MG63 (cell line): ENCODE measurements around the gene DAPK2. TPM values are rescaled to one million over a fixed set of nuclear protein-coding genes. Genes with fewer than 3 reads are reported as not detected.

ENCODE experiments used
- DNase-seq: peaks from one replicate; pipeline ENCODE4 v3.0.0-alpha.2; 2020
- H3K27me3 ChIP-seq: fragments of 250-450 bp; sonication (Bioruptor Pico); 2 replicates; pipeline ENCODE4 v1.5.1; 2020; ENCODE audit warnings: mild to moderate bottlenecking, moderate library complexity
- H3K36me3 ChIP-seq: fragments of 250-450 bp; sonication (Bioruptor Pico); 2 replicates; pipeline ENCODE4 v1.5.1; 2020; ENCODE audit warnings: mild to moderate bottlenecking, moderate library complexity
- H3K4me3 ChIP-seq: fragments of 250-450 bp; sonication (Bioruptor Pico); 2 replicates; pipeline ENCODE4 v1.5.1; 2020; ENCODE audit warnings: mild to moderate bottlenecking, moderate library complexity
- H3K9me3 ChIP-seq: fragments of 250-450 bp; sonication (Bioruptor Pico); 2 replicates; pipeline ENCODE4 v1.5.1; 2020; ENCODE audit warnings: mild to moderate bottlenecking, moderate library complexity
- total RNA-seq: library from RNA; depleted of rRNA; stranded (reverse); fragments of >200 nt; shearing (Covaris generic); gene quantifications from 2 replicates; pipeline ENCODE4 v1.2.3, GENCODE V29; 2014; ENCODE audit warnings: low replicate concordance

The DAPK2 gene
- total RNA-seq, 1 experiment from 2014 or later: 3.5 TPM

GRCh38 chr15:64013179-64014062 is 32.9 kb downstream of the DAPK2 start:
- H3K9me3 ChIP-seq: no peaks in the 10 kb centered on the region
- H3K4me3 ChIP-seq: no peak overlapping the region
- peak; percentile 31 for DNase-seq
- H3K27me3 ChIP-seq: no peaks in the 10 kb centered on the region
- H3K36me3 ChIP-seq: no peaks in the 10 kb centered on the region

- DNase-seq: no peak
- Histone ChIP-seq H3K36me3 (no peaks in the 10 kb centered on the region), H3K27me3 (no peaks in the 10 kb centered on the region), H3K4me3 (no peak overlapping the region), H3K9me3 (no peaks in the 10 kb centered on the region)
Measured at GRCh38 chr15:64011736-64012135, 34.5 kb downstream of the DAPK2 start.

DNA sequence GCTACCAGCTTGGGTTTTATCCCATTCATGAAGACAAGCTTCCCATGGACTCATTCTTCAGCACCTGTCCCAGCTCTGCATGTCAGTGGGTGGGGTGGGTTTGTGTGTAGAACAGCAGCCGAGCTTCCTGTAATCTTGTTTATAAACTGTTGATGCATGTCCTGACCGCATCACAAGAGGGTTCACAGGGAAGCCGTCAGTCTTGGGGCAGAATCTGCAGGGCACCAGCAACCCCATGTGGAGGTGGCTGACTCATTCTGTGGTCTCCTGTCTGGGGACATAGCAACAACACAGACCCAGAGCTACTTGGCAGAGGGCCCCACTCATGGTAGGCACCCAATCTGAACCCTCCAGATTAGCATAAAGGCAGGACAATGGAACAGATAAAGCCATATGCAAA is 35.6 kb downstream of the DAPK2 start:
- peak; percentile 98 for DNase-seq
- H3K27me3 ChIP-seq: no peaks in the 10 kb centered on the region
- no peak overlapping the region for H3K4me3 ChIP-seq
- H3K9me3 ChIP-seq: no peaks in the 10 kb centered on the region
- H3K36me3 ChIP-seq: no peaks in the 10 kb centered on the region

- no peak overlapping the region for H3K4me3 ChIP-seq
- peak; percentile 60 for DNase-seq
Measured at GRCh38 chr15:64009798-64010261, 36.5 kb downstream of the DAPK2 start.

DNA sequence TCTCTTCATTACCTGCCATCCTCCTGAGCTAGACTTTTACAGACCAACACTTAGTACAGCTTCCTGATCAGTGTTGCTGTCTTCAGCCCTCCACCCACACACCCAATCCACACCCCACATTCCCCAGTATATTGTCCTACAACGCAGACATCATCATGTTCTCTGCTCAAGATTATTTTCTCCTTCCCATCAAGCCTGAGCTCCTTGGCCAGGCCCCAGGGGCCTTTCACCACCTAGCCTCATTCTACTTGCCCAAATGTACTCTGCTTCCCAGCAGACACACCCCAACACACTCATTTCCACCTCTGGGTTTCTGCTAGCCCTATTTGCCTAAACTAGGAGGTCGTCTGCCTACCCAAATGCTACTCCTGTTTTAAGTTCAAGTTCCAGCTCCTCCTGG is 37.0 kb downstream of the DAPK2 start:
- Histone ChIP-seq H3K27me3 (no peaks in the 10 kb centered on the region), H3K36me3 (no peaks in the 10 kb centered on the region), H3K9me3 (no peaks in the 10 kb centered on the region), H3K4me3 (no peak overlapping the region)
- peak; percentile 34 for DNase-seq

More at GRCh38 chr15:64009798-64010261, 36.5 kb downstream of the DAPK2 start:
- Histone ChIP-seq H3K9me3 (no peaks in the 10 kb centered on the region), H3K36me3 (no peaks in the 10 kb centered on the region), H3K27me3 (no peaks in the 10 kb centered on the region)

GRCh38 chr15:64008177-64008576 is 38.1 kb downstream of the DAPK2 start:
- H3K9me3 ChIP-seq: no peaks in the 10 kb centered on the region
- no peak for DNase-seq
- H3K27me3 ChIP-seq: no peaks in the 10 kb centered on the region
- no peak overlapping the region for H3K4me3 ChIP-seq
- no peaks in the 10 kb centered on the region for H3K36me3 ChIP-seq

DNA sequence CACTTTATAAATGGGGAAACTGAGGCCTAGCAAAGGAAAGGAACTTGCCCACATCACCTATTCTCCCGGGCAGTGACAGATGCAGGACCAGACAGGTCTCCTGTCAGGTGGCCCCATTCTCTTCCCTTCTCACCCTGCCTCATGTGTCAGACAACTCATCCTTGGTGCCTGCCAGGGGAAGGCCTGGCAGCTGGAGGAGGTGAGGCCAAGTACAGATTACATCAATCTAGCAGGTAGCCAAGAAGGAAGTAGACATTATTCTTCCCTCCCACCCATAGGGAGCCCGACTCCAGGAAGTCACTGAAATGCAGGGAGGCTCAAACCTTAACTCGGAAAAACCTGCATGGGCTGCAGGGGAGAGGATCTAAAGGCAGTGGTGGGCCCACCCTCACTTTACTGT is 39.6 kb downstream of the DAPK2 start:
- Histone ChIP-seq H3K4me3 (no peak overlapping the region), H3K27me3 (no peaks in the 10 kb centered on the region), H3K9me3 (no peaks in the 10 kb centered on the region), H3K36me3 (no peaks in the 10 kb centered on the region)
- peak; percentile 72 for DNase-seq

DNA sequence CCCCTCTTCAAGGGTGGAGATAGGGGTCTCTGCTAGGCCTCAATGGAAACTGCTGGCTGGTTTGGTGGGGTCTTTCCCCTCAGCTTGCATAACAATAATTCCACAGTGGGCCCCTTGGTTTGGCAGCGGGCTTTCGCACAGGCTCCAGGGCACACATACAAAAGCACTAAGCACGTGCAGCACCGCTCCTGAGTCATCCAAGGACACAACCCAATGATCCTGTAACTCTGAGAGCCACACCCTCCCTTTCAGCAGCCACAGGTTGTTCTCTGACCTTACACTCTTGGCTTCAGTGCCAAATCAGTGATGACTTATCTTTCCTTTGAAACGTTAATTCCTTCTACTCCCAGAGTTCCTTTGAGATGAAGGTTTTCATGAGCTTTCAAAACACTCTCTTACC is 41.7 kb downstream of the DAPK2 start:
- Histone ChIP-seq H3K36me3 (no peaks in the 10 kb centered on the region), H3K4me3 (no peak overlapping the region), H3K27me3 (no peaks in the 10 kb centered on the region), H3K9me3 (no peaks in the 10 kb centered on the region)
- no peak for DNase-seq

GRCh38 chr15:64004056-64004455 is 42.2 kb downstream of the DAPK2 start:
- Histone ChIP-seq H3K27me3 (no peaks in the 10 kb centered on the region), H3K4me3 (no peak overlapping the region), H3K36me3 (no peaks in the 10 kb centered on the region), H3K9me3 (no peaks in the 10 kb centered on the region)
- no peak for DNase-seq

- Histone ChIP-seq H3K4me3 (no peak overlapping the region), H3K36me3 (no peaks in the 10 kb centered on the region), H3K9me3 (no peaks in the 10 kb centered on the region), H3K27me3 (no peaks in the 10 kb centered on the region)
- DNase-seq: no peak
Measured at GRCh38 chr15:64003182-64003581, 43.1 kb downstream of the DAPK2 start.

DNA sequence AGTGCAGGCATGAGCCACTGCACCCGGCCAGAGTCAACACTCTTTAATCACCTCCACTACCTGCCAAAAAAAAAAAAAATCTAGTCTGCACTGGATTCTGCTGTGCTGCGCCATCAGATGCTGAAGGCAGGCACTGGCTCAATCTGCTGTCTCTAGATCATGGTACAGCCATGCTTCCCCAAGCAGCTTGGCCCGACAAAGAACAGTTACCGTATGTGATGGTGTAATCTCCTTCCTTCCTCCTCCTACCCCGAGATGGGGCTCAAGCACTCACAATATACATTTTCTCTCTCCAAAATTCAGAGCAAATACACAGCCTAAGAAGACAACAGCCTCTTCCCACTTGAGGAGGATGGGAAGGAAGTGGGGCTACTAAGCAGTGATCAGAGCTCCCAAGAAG is 45.1 kb downstream of the DAPK2 start:
- no peaks in the 10 kb centered on the region for H3K36me3 ChIP-seq
- DNase-seq: no peak

GRCh38 chr15:64000183-64000951 is 45.9 kb downstream of the DAPK2 start:
- no peaks in the 10 kb centered on the region for H3K36me3 ChIP-seq
- no peaks in the 10 kb centered on the region for H3K27me3 ChIP-seq
- no peaks in the 10 kb centered on the region for H3K9me3 ChIP-seq
- DNase-seq: no peak
- H3K4me3 ChIP-seq: no peak overlapping the region

More for the DNA sequence above, 45.1 kb downstream of the DAPK2 start:
- Histone ChIP-seq H3K27me3 (no peaks in the 10 kb centered on the region), H3K9me3 (no peaks in the 10 kb centered on the region), H3K4me3 (no peak overlapping the region)

- H3K4me3 ChIP-seq: no peak overlapping the region
- peak; percentile 28 for DNase-seq
- no peaks in the 10 kb centered on the region for H3K36me3 ChIP-seq
Measured at GRCh38 chr15:63999177-63999576, 47.1 kb downstream of the DAPK2 start.

GRCh38 chr15:63998489-63998888 is 47.8 kb downstream of the DAPK2 start:
- no peaks in the 10 kb centered on the region for H3K27me3 ChIP-seq
- no peak for DNase-seq
- H3K4me3 ChIP-seq: no peak overlapping the region
- no peaks in the 10 kb centered on the region for H3K36me3 ChIP-seq
- no peaks in the 10 kb centered on the region for H3K9me3 ChIP-seq

More at GRCh38 chr15:63999177-63999576, 47.1 kb downstream of the DAPK2 start:
- Histone ChIP-seq H3K9me3 (no peaks in the 10 kb centered on the region), H3K27me3 (no peaks in the 10 kb centered on the region)

DNA sequence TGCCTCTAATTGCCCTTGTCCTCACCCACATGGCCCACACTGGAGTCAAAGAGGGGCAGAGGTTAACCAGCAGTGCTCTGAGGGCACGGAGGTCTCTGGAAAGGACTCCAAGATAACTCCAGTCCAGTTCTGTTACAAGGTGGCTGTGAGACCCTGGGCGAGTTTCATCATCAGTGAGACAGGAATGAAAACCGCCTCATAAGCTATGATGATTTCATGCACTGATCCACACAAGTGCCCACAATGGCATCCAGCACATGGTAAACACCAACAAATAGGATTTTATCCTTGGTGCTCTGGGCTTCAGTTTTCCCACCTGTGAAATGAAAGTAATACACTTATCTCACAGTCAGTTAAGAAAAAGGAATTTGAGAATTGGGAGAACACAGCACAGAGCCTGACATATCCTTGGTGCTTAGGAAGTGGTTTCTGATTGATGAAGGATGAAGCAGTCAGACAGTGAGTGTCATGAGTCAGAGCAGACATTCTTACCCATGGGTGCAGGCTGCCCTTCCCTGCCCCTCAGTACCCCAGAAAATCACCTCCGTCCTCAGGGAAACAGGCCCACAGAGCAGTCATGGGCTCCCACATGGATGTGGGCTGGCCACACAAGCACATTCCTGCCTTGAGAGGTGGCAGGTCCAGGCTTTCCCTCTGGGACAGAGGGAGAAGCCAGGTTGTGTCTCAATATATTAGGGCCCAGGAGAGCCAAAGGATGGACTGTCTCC is 48.4 kb downstream of the DAPK2 start:
- Histone ChIP-seq H3K4me3 (no peak overlapping the region), H3K27me3 (no peaks in the 10 kb centered on the region), H3K9me3 (no peaks in the 10 kb centered on the region), H3K36me3 (no peaks in the 10 kb centered on the region)
- no peak for DNase-seq

DNA sequence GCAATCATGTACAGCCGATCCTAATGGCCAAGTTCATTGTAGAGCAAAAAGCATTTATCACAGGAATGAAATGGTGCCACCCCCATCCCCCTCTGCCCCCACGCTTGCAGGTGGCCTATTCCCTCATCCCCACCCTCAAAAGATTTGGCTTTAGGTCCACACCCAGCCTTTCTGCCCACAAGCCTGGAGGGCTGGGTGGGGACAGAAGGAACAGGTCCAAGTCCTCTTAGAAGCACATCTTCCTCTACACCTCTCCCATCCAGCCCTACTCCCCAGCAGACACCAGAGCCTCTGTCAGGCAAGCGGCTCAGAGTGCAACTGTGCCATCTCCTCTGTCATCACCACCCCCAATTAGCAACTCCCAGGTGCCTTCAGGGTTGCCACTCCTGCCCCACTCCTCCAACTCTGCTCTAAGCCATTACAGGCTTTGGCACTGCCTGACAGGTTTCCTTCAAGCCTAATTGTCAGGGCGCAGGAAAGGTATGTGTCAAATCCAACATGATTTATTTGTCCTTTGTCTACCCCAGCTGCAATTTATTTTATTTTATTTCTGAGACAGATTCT is 49.4 kb downstream of the DAPK2 start:
- Histone ChIP-seq H3K9me3 (no peaks in the 10 kb centered on the region), H3K27me3 (no peaks in the 10 kb centered on the region), H3K4me3 (no peak overlapping the region), H3K36me3 (no peaks in the 10 kb centered on the region)
- DNase-seq: no peak

GRCh38 chr15:63995789-63996188 is 50.5 kb downstream of the DAPK2 start:
- DNase-seq: no peak
- no peaks in the 10 kb centered on the region for H3K9me3 ChIP-seq
- no peaks in the 10 kb centered on the region for H3K36me3 ChIP-seq
- H3K27me3 ChIP-seq: no peaks in the 10 kb centered on the region
- H3K4me3 ChIP-seq: no peak overlapping the region
